K562 treated with DMSO at 1 percent for 24 hours (cell line): Measurements from ENCODE around the gene LMBRD1. TPM values are rescaled to one million over a fixed set of nuclear protein-coding genes. Genes with fewer than 3 reads are reported as not detected.

Experiments
- total RNA-seq: library from RNA; unstranded; fragments of 300-600 nt; gene quantifications from 2 replicates; pipeline ENCODE4 v1.2.3, GENCODE V29; 2022; ENCODE audit warnings: low read depth; ENCODE audit not compliant: insufficient read depth

The LMBRD1 gene
- total RNA-seq: 17.4 and 19.5 TPM in 2 replicates

GRCh38 chr6:69796642-69797390 lies at the start of gene LMBRD1:
Gene LMBRD1, minus strand, starts transcription at chr6:69797010. Its CDS starts 129 bp downstream, at chr6:69796881.

Other genes starting within 250 kb of the LMBRD1 start
- gene COL19A1, start 69.5 kb upstream of the LMBRD1 start, total RNA-seq: not detected in 2 replicates